Dendritic cell treated with granulocyte-macrophage colony-stimulating factor and Interleukin-4, amounts not matched to agents 40 ng/mL and 50 ng/mL, for 4 days (primary cell): ENCODE data around the gene CNTNAP5.

Experiments
- H3K27ac Mint-ChIP-seq: one replicate; pipeline ENCODE4 v1.8.0; 2022; ENCODE audit warnings: mild to moderate bottlenecking, mixed read lengths
- H3K27me3 Mint-ChIP-seq: one replicate; pipeline ENCODE4 v1.8.0; 2022; ENCODE audit warnings: mild to moderate bottlenecking, mixed read lengths
- H3K36me3 Mint-ChIP-seq: one replicate; pipeline ENCODE4 v1.8.0; 2022; ENCODE audit warnings: low read depth, mixed read lengths
- H3K4me1 Mint-ChIP-seq: one replicate; pipeline ENCODE4 v1.8.0; 2022; ENCODE audit warnings: low read depth, mixed read lengths
- H3K4me3 Mint-ChIP-seq: one replicate; pipeline ENCODE4 v1.8.0; 2022; ENCODE audit warnings: mild to moderate bottlenecking, moderate library complexity, mixed read lengths
- H3K9me3 Mint-ChIP-seq: one replicate; pipeline ENCODE4 v1.8.0; 2022; ENCODE audit warnings: mixed read lengths
- intact Hi-C: fragments of 100-400 bp; cut with micrococcal nuclease; formaldehyde crosslinking; loops from one replicate; pipeline ENCODE4 v1.15.0; 2022

CNTNAP5 gene

DNA sequence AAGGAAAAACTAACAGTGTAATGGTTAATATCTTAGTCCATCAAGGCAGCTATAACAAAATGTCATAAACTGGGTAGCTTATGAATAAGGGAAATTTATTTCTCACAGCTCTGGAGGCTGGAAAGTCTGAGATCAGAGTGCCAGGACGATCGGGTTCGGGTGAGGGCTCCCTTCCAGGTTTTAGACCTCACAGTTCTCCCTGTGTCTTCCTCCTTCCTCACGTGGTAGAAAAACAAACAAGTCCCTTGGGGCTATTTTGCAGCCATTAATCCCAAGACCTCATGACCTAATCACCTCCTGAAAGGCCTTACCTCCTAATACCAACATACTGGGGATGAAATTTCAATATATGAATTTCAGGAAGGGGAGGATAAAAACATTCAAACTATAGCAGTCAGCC, 455.9 kb downstream of the CNTNAP5 start:
- peaks cover 11% of the 10 kb centered on the region for H3K9me3 Mint-ChIP-seq
- intact Hi-C loops = no loop called here
- H3K4me3 Mint-ChIP-seq = no peak overlapping the region
- no peaks in the 10 kb centered on the region for H3K4me1 Mint-ChIP-seq
- no peaks in the 10 kb centered on the region for H3K36me3 Mint-ChIP-seq
- H3K27ac Mint-ChIP-seq = no peak overlapping the region
- H3K27me3 Mint-ChIP-seq = no peaks in the 10 kb centered on the region

- H3K4me1 Mint-ChIP-seq = no peaks in the 10 kb centered on the region
- intact Hi-C loops = no loop called here
- peaks cover 11% of the 10 kb centered on the region for H3K9me3 Mint-ChIP-seq
- no peak overlapping the region for H3K4me3 Mint-ChIP-seq
- H3K36me3 Mint-ChIP-seq = no peaks in the 10 kb centered on the region
- no peak overlapping the region for H3K27ac Mint-ChIP-seq
- H3K27me3 Mint-ChIP-seq = no peaks in the 10 kb centered on the region
These were observed 457.0 kb downstream of the CNTNAP5 start for GRCh38 chr2:124482044-124482443.

GRCh38 chr2:124482551-124482950, 457.5 kb downstream of the CNTNAP5 start:
- Mint-ChIP-seq H3K36me3 (no peaks in the 10 kb centered on the region), H3K27ac (no peak overlapping the region), H3K9me3 (peaks cover 11% of the 10 kb centered on the region), H3K27me3 (no peaks in the 10 kb centered on the region), H3K4me1 (no peaks in the 10 kb centered on the region), H3K4me3 (no peak overlapping the region)
- intact Hi-C loops = no loop called here

DNA sequence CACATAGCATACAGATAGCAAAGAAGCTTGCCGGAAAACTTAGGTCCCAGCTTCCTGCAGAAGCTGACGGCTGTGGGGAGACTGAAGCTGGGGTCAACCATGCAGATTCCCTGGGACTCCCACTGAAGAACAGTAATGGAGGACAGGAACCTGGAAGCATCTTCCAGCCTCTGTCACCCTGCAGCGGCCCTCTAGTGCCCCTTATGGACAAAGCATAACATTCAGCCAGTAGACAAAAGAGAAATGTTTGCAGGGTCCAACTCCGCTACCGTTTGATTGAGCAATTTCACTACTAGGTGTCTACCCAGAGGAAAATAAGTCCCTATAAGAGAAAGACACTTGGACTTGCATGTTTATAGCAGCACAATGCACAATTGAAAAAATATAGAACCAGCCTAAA, 460.6 kb downstream of the CNTNAP5 start:
- no peak overlapping the region for H3K4me3 Mint-ChIP-seq
- H3K9me3 Mint-ChIP-seq = peaks cover 11% of the 10 kb centered on the region
- no peaks in the 10 kb centered on the region for H3K27me3 Mint-ChIP-seq
- intact Hi-C loops = no loop called here
- H3K36me3 Mint-ChIP-seq = no peaks in the 10 kb centered on the region
- no peak overlapping the region for H3K27ac Mint-ChIP-seq
- H3K4me1 Mint-ChIP-seq = no peaks in the 10 kb centered on the region

- Mint-ChIP-seq H3K27ac (no peak overlapping the region), H3K36me3 (no peaks in the 10 kb centered on the region), H3K27me3 (no peaks in the 10 kb centered on the region), H3K4me3 (no peak overlapping the region), H3K4me1 (no peaks in the 10 kb centered on the region), H3K9me3 (no peaks in the 10 kb centered on the region)
- intact Hi-C loops = no loop called here
These were observed 464.6 kb downstream of the CNTNAP5 start for GRCh38 chr2:124489686-124490085.

GRCh38 chr2:124501575-124502152, 476.6 kb downstream of the CNTNAP5 start:
- no peak overlapping the region for H3K27ac Mint-ChIP-seq
- H3K4me1 Mint-ChIP-seq = no peaks in the 10 kb centered on the region
- H3K27me3 Mint-ChIP-seq = no peaks in the 10 kb centered on the region
- intact Hi-C loops = no loop called here
- H3K36me3 Mint-ChIP-seq = no peaks in the 10 kb centered on the region
- H3K9me3 Mint-ChIP-seq = peaks cover 39% of the 10 kb centered on the region
- H3K4me3 Mint-ChIP-seq = no peak overlapping the region

DNA sequence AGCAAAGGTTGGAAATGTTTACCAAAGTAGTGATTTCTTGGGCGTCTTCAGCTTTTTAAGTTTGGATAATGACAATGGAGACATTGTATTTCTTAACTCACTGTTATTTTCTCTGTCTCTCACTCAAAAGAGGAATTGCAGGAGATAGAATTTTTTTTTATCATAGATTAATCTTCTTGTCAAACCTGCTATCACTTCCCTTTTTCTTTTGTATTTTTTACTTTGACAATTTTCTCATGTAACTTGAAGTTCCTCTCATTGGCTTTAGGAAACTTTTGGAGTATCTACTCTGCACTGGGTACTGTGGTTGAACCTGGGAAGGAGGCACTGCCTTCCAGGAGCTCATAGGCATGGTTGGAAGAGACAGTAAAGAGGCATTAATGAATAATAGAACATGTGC, 489.1 kb downstream of the CNTNAP5 start:
- intact Hi-C loops = no loop called here
- Mint-ChIP-seq H3K27me3 (no peaks in the 10 kb centered on the region), H3K4me1 (no peaks in the 10 kb centered on the region), H3K36me3 (no peaks in the 10 kb centered on the region), H3K9me3 (peaks cover 17% of the 10 kb centered on the region), H3K27ac (no peak overlapping the region), H3K4me3 (no peak overlapping the region)

DNA sequence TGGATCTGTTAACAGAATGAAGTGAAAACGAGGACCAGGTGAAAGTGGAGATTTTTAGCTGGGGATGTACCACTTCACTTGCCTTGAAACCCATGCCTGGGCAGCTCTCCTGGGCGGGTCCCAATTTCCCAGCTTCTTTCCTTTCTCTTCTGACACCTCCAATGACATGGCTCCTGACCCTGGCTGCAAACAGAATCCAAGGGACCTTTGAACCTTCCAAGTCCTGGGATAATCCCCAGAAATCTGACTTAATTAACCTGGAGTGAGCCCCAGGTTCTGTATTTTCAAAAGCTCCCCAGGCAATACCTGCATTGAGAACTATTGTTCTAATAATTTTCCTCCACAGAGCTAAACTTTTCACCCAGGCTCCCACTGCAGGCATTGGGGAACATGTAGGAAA, 495.9 kb downstream of the CNTNAP5 start:
- Mint-ChIP-seq H3K27me3 (no peaks in the 10 kb centered on the region), H3K4me3 (no peak overlapping the region), H3K27ac (no peak overlapping the region), H3K4me1 (no peaks in the 10 kb centered on the region), H3K9me3 (peaks cover 17% of the 10 kb centered on the region), H3K36me3 (no peaks in the 10 kb centered on the region)
- intact Hi-C loops = no loop called here

DNA sequence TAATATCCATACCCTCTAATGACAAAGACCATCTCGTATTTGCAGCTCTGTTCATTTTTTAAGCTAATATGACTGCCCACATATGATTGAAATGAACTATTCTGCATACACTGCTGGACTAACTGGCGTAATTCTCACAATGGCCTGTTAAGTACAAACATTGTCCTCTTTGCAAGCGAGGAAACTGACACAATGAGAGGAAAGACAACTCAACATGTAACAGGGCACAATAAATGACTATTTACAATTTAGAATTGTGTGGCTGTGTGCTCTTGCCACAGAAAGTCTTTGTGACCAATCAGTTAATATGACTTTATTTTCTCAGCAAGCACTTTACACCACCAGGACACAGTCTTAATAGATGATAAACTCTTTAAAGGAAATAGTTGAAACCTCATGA, 498.0 kb downstream of the CNTNAP5 start:
- intact Hi-C loops = no loop called here
- Mint-ChIP-seq H3K4me3 (no peak overlapping the region), H3K27ac (no peak overlapping the region), H3K9me3 (peaks cover under 1% of the 10 kb centered on the region), H3K4me1 (no peaks in the 10 kb centered on the region), H3K36me3 (no peaks in the 10 kb centered on the region), H3K27me3 (no peaks in the 10 kb centered on the region)

DNA sequence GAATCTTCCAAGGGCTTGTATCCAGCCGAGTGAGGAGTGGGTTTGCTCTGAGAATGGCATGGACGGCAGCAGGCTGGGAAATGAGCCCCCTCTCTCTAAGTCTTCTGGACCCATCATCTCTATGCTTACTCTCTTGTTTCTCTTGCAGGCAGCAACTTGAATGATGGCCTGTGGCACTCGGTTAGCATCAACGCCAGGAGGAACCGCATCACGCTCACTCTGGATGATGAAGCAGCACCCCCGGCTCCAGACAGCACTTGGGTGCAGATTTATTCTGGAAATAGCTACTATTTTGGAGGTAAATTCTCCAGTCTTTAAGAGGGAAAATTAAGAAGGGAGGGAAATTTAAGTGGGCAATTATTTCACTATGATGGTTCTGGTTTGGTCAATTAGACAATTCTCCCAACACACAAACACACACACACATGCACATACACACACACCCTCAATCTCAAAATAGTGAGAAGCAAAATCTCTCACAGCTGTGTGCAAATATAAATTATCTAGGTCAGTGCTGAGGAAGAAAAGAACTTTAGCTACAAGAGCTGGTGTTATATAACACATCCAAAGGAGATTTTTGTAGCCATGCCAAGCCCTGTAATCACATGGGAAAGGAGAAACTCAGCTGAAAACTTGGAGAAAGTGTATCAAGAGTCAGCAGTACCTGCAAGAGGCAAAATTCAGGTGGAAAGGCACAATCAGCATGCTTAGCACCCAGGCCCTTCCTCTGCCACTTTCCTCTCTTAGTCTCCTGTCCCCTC, 499.2 kb downstream of the CNTNAP5 start:
- Mint-ChIP-seq H3K27ac (no peak overlapping the region), H3K9me3 (no peaks in the 10 kb centered on the region), H3K27me3 (no peaks in the 10 kb centered on the region), H3K36me3 (no peaks in the 10 kb centered on the region), H3K4me3 (no peak overlapping the region), H3K4me1 (no peaks in the 10 kb centered on the region)
- intact Hi-C loops = no loop called here

DNA sequence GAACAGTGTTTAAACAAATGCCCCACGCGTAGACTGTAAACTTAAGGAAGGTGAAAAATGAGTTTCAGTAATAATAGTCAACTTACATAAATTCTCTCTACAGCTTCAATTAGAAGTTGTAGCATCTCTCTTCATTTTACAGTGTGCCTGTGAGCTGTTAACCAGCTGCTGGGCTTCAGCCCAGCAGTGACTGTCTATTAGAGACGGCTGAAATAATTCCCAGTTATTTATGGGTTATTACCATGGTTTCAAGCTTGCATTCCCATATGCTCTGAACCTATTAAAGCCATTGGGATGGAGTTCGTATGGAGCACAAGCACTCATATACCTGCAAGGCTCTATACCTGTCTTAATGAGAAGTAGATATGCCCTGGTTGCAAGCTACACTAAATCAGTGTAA, 501.1 kb downstream of the CNTNAP5 start:
- no peak overlapping the region for H3K4me3 Mint-ChIP-seq
- intact Hi-C loops = no loop called here
- no peaks in the 10 kb centered on the region for H3K27me3 Mint-ChIP-seq

DNA sequence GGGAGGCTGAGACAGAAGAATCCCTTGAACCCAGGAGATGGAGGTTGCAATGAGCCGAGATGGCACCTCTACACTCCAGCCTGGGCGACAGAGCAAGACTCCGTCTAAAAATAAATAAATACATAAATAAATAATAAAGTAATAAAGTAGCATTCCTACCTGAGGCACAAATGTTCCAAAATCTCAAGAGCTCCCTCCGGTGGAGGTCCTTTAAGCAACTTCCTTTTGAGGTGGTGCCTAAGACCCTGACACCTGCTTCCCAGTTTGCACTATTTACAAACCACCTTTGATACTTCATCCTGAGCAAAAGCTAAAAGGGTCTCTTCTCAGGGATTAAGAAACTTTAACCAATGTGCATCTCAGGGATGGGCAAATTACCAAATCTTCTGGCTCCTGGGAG, 505.1 kb downstream of the CNTNAP5 start:
- Mint-ChIP-seq H3K9me3 (peaks cover 5% of the 10 kb centered on the region), H3K36me3 (no peaks in the 10 kb centered on the region), H3K4me1 (no peaks in the 10 kb centered on the region), H3K4me3 (no peak overlapping the region), H3K27me3 (no peaks in the 10 kb centered on the region), H3K27ac (no peak overlapping the region)
- intact Hi-C loops = no loop called here

More for the DNA sequence above, 501.1 kb downstream of the CNTNAP5 start:
- H3K9me3 Mint-ChIP-seq = no peaks in the 10 kb centered on the region
- no peak overlapping the region for H3K27ac Mint-ChIP-seq
- no peaks in the 10 kb centered on the region for H3K4me1 Mint-ChIP-seq
- H3K36me3 Mint-ChIP-seq = no peaks in the 10 kb centered on the region

GRCh38 chr2:124533226-124533954, 508.3 kb downstream of the CNTNAP5 start:
- H3K9me3 Mint-ChIP-seq = peaks cover 5% of the 10 kb centered on the region
- no peaks in the 10 kb centered on the region for H3K27me3 Mint-ChIP-seq
- intact Hi-C loops = no loop called here
- no peaks in the 10 kb centered on the region for H3K36me3 Mint-ChIP-seq
- no peaks in the 10 kb centered on the region for H3K4me1 Mint-ChIP-seq
- H3K27ac Mint-ChIP-seq = no peak overlapping the region
- no peak overlapping the region for H3K4me3 Mint-ChIP-seq

DNA sequence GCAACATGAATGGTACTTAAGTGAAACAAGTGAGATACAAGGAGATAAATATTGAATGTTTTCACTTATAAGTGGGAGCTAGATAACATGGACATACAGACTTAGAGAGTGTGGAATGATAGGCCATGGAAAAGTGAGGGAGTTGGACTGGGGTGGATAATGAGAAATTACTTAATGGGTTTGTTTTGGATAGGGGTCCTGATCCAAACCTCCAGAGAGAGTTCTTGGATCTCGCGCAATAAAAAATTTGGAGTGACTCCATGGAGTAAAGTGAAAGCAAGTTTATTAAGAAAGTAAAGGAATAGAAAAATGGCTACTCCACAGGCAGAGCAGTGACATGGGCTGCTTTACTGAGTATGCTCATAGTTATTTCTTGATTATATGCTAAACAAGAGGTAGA, 508.9 kb downstream of the CNTNAP5 start:
- intact Hi-C loops = no loop called here

More for the DNA sequence above, 508.9 kb downstream of the CNTNAP5 start:
- Mint-ChIP-seq H3K4me3 (no peak overlapping the region), H3K36me3 (no peaks in the 10 kb centered on the region), H3K27me3 (no peaks in the 10 kb centered on the region), H3K9me3 (peaks cover 5% of the 10 kb centered on the region), H3K4me1 (no peaks in the 10 kb centered on the region), H3K27ac (no peak overlapping the region)
